ENCODE measurements around the gene FRAT2. TPM values are rescaled to one million over a fixed set of nuclear protein-coding genes. Genes with fewer than 3 reads are reported as not detected.
"Not testable (repeated sequence)": the region's sequence is repeated elsewhere in the genome, so short reads cannot be mapped to it uniquely, and the experiment has no call there.

The FRAT2 gene
- total RNA-seq, 1 donor from 2014 or later, result 7.4 TPM

DNA sequence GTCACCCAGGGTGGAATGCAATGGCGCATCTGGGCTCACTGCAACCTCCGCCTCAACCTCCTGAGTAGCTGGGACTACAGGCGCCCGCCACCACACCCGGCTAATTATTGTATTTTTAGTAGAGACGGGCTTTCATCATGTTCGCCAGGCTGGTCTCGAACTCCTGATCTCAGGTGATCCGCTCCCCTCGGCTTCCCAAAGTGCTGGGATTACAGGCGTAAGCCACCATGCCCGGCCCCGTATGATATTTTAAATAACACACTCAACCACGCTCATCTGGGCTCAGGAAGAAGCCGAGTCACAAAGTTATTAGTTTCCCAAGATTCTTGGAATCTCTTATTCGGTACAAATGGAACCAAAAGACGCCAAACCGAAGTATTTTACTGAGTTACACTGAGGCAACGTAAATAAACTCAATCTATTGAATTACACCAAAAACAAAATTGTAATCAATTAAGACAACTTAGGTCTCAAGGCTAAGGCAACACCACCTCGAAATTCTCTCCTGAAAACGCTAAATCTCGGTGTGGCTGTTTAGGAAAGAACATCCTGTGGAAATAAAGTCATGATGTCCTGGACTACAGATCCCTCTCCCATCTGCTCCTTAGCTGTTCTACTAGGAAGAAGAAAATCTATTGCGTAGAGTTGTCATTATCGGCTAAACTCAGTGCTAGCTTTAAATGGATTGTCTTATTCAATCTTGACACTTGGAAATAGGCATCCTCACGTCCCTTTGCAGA is 43.0 kb downstream of the FRAT2 start:
- H3K9me3 ChIP-seq (ENCODE audit: insufficient read depth, low read depth, low read length), result no peaks in the 10 kb centered on the region
- H4K20me1 ChIP-seq (ENCODE audit: insufficient read depth, low read length), result no peaks in the 10 kb centered on the region
- H3K27ac Mint-ChIP-seq (ENCODE audit: unreplicated experiment), result peak overlapping the region; percentile 84
- FAIRE-seq (no peak), DNase-seq (ENCODE audit: low read depth) (no peak)
- peaks cover 6% of the 10 kb centered on the region for H3K4me1 Mint-ChIP-seq (ENCODE audit: low read depth, unreplicated experiment)
- H2AFZ ChIP-seq (ENCODE audit: low read depth, low read length), result peak overlapping the region; percentile 91
- peak overlapping the region; percentile 88 for H3K9ac ChIP-seq (ENCODE audit: low read length)
- H3K4me1 ChIP-seq (ENCODE audit: insufficient read depth, low read length), result no peaks in the 10 kb centered on the region
- peak overlapping the region; percentile 89 for H3K4me3 Mint-ChIP-seq (ENCODE audit: unreplicated experiment)
- no peaks in the 10 kb centered on the region for H3K36me3 ChIP-seq (ENCODE audit: insufficient read depth, low read length)
- TF ChIP-seq, protein P1, sequence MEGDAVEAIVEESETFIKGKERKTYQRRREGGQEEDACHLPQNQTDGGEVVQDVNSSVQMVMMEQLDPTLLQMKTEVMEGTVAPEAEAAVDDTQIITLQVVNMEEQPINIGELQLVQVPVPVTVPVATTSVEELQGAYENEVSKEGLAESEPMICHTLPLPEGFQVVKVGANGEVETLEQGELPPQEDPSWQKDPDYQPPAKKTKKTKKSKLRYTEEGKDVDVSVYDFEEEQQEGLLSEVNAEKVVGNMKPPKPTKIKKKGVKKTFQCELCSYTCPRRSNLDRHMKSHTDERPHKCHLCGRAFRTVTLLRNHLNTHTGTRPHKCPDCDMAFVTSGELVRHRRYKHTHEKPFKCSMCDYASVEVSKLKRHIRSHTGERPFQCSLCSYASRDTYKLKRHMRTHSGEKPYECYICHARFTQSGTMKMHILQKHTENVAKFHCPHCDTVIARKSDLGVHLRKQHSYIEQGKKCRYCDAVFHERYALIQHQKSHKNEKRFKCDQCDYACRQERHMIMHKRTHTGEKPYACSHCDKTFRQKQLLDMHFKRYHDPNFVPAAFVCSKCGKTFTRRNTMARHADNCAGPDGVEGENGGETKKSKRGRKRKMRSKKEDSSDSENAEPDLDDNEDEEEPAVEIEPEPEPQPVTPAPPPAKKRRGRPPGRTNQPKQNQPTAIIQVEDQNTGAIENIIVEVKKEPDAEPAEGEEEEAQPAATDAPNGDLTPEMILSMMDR (IDR thresholded peaks at IDR 0.05; ENCODE audit: insufficient read depth, low read depth, low read length), result no peak
- no peak for TF ChIP-seq EZH2 (IDR thresholded peaks at IDR 0.05; ENCODE audit: insufficient read depth, low read length)
- H3K4me3 ChIP-seq (ENCODE audit: insufficient read depth, low read depth, low read length), result peak overlapping the region; percentile 90
- peak overlapping the region; percentile 91 for H3K27ac ChIP-seq (ENCODE audit: low read depth, low read length)
- no peaks in the 10 kb centered on the region for H3K27me3 ChIP-seq (ENCODE audit: insufficient read depth, low read length)
- H3K79me2 ChIP-seq (ENCODE audit: insufficient read depth, low read length), result peaks cover 22% of the 10 kb centered on the region
- no peaks in the 10 kb centered on the region for H3K36me3 Mint-ChIP-seq (ENCODE audit: low read depth, unreplicated experiment)
- H3K27me3 Mint-ChIP-seq (ENCODE audit: low read depth, unreplicated experiment), result no peaks in the 10 kb centered on the region
- H3K9me3 Mint-ChIP-seq (ENCODE audit: unreplicated experiment), result no peaks in the 10 kb centered on the region
- H3K4me2 ChIP-seq (ENCODE audit: low read length), result peak overlapping the region; percentile 88

DNA sequence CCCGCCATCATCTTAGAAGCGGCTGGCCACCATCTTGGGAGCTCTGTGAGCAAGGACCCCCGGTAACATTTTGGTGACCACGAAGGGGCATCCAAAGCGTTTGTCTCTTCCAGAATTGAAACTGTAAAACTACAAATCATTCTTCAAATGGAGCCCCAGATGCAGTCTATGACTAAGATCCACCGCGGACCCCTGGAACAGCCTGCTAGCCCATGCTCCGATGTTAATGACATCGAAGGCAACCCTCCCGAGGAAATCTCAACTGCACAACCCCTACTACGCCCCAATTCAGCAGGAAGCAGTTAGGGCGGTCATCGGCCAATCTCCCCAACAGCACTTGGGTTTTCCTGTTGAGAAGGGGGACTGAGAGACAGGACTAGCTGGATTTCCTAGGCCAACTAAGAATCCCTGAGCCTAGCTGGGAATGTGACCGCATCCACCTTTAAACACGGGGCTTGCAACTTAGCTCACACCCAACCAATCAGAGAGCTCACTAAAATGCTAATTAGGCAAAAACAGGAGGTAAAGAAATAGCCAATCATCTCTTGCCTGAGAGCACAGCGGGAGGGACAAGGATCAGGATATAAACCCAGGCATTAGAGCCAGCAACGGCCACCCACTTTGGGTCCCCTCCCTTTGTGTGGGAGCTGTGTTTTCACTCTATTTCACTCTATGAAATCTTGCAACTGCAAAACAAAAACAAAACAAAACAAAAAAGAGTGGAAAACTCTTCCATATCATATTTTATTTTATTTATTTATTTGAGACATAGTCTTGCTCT is 43.8 kb downstream of the FRAT2 start:
- not testable (repeated sequence) for H3K27ac ChIP-seq (ENCODE audit: low read depth, low read length); H3K9me3 ChIP-seq (ENCODE audit: insufficient read depth, low read depth, low read length); H3K4me3 ChIP-seq (ENCODE audit: insufficient read depth, low read depth, low read length); H3K9me3 Mint-ChIP-seq (ENCODE audit: unreplicated experiment); H3K4me1 ChIP-seq (ENCODE audit: insufficient read depth, low read length); H2AFZ ChIP-seq (ENCODE audit: low read depth, low read length); H3K27ac Mint-ChIP-seq (ENCODE audit: unreplicated experiment); H4K20me1 ChIP-seq (ENCODE audit: insufficient read depth, low read length); H3K36me3 Mint-ChIP-seq (ENCODE audit: low read depth, unreplicated experiment); H3K36me3 ChIP-seq (ENCODE audit: insufficient read depth, low read length); H3K27me3 Mint-ChIP-seq (ENCODE audit: low read depth, unreplicated experiment); FAIRE-seq; H3K27me3 ChIP-seq (ENCODE audit: insufficient read depth, low read length); H3K4me1 Mint-ChIP-seq (ENCODE audit: low read depth, unreplicated experiment); H3K9ac ChIP-seq (ENCODE audit: low read length); DNase-seq (ENCODE audit: low read depth)
- Histone ChIP-seq H3K79me2 (ENCODE audit: insufficient read depth, low read length) (peaks cover 24% of the 10 kb centered on the region), H3K4me2 (ENCODE audit: low read length) (peak overlapping the region; percentile 88)
- peak overlapping the region; percentile 89 for H3K4me3 Mint-ChIP-seq (ENCODE audit: unreplicated experiment)

DNA sequence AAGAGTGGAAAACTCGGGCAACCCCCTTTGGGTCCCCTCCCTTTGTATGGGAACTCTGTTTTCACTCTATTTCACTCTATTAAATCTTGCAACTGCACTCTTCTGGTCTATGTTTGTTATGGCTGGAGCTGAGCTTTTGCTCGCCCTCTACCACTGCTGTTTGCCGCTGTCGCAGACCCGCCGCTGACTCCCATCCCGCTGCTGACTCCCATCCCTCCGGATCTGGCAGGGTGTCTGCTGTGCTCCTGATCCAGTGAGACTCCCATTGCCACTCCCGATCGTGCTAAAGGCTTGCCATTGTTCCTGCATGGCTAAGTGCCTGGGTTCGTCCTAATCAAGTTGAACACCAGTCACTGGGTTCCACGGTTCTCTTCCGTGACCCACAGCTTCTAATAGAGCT is 44.5 kb downstream of the FRAT2 start:
- not testable (repeated sequence) for H3K36me3 Mint-ChIP-seq (ENCODE audit: low read depth, unreplicated experiment); H3K27me3 Mint-ChIP-seq (ENCODE audit: low read depth, unreplicated experiment); H3K4me3 Mint-ChIP-seq (ENCODE audit: unreplicated experiment); H3K9me3 Mint-ChIP-seq (ENCODE audit: unreplicated experiment); H3K4me3 ChIP-seq (ENCODE audit: insufficient read depth, low read depth, low read length); H3K27me3 ChIP-seq (ENCODE audit: insufficient read depth, low read length); H3K36me3 ChIP-seq (ENCODE audit: insufficient read depth, low read length); DNase-seq (ENCODE audit: low read depth); H2AFZ ChIP-seq (ENCODE audit: low read depth, low read length); H3K4me1 Mint-ChIP-seq (ENCODE audit: low read depth, unreplicated experiment); FAIRE-seq; H3K4me1 ChIP-seq (ENCODE audit: insufficient read depth, low read length); H3K9ac ChIP-seq (ENCODE audit: low read length); H3K9me3 ChIP-seq (ENCODE audit: insufficient read depth, low read depth, low read length); H4K20me1 ChIP-seq (ENCODE audit: insufficient read depth, low read length); H3K27ac ChIP-seq (ENCODE audit: low read depth, low read length); H3K4me2 ChIP-seq (ENCODE audit: low read length)
- peak overlapping the region; percentile 54 for H3K27ac Mint-ChIP-seq (ENCODE audit: unreplicated experiment)
- peaks cover 24% of the 10 kb centered on the region for H3K79me2 ChIP-seq (ENCODE audit: insufficient read depth, low read length)

Other genes with a start within 250 kb of the FRAT2 start
- 0.23 TPM in 1 of 2 replicates, not detected in the other for gene SLIT1, start 148.8 kb downstream of the FRAT2 start, total RNA-seq
- 9.0 and 9.2 TPM in 2 replicates for gene ARHGAP19, start 42.1 kb downstream of the FRAT2 start, total RNA-seq
- 1.4 and 2.5 TPM in 2 replicates for gene FRAT1, start 15.5 kb downstream of the FRAT2 start, total RNA-seq
- 45.0 and 52.1 TPM in 2 replicates for gene RRP12, start 66.6 kb upstream of the FRAT2 start, total RNA-seq
- gene PGAM1, start 91.5 kb upstream of the FRAT2 start, total RNA-seq, result 706 and 719 TPM in 2 replicates
- 37.9 and 38.6 TPM in 2 replicates for gene EXOSC1, start 111.3 kb upstream of the FRAT2 start, total RNA-seq
- 51.1 and 53.5 TPM in 2 replicates for gene ZDHHC16, start 111.4 kb upstream of the FRAT2 start, total RNA-seq
- gene MMS19, start 163.7 kb upstream of the FRAT2 start, total RNA-seq, result 84.4 and 97.2 TPM in 2 replicates
- 73.1 and 81.9 TPM in 2 replicates for gene UBTD1, start 164.2 kb upstream of the FRAT2 start, total RNA-seq
- gene ANKRD2, start 238.1 kb upstream of the FRAT2 start, total RNA-seq, result 0.22 and 0.36 TPM in 2 replicates
- gene HOGA1, start 249.7 kb upstream of the FRAT2 start, total RNA-seq, result 0.23 and 0.31 TPM in 2 replicates